ENCODE measurements around the gene ATP8A2.

Gene ATP8A2

GRCh38 chr13:25732111-25732865, 360.5 kb downstream of the ATP8A2 start:
- no peak for DNase-seq (ENCODE audit: low read depth)

DNA sequence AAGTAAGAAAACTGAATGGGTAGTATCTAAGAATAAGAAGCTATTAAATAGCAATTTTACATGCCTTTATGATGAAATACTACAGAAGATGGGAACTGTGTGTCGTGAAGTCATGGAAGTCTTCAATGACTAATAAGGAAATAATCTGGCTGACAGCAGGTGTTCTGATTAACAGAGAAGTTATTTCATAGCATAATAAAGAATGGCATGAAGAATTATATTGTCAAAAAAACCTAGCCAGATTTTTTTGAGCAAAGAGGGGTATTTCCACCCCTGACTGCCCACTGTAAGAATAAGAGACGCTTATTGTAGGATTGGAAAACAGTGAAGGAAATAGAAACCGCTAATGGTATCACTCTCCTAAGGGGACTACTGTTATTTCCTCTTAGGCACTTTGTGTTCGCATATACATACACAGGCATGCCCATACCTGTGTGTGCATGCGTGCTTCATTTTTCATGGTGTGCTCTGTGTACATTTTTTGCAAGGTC, 361.3 kb downstream of the ATP8A2 start:
- DNase-seq (ENCODE audit: low read depth): no peak

- no peak for DNase-seq (ENCODE audit: low read depth)
Observed at GRCh38 chr13:25733696-25734435, 362.1 kb downstream of the ATP8A2 start.

DNA sequence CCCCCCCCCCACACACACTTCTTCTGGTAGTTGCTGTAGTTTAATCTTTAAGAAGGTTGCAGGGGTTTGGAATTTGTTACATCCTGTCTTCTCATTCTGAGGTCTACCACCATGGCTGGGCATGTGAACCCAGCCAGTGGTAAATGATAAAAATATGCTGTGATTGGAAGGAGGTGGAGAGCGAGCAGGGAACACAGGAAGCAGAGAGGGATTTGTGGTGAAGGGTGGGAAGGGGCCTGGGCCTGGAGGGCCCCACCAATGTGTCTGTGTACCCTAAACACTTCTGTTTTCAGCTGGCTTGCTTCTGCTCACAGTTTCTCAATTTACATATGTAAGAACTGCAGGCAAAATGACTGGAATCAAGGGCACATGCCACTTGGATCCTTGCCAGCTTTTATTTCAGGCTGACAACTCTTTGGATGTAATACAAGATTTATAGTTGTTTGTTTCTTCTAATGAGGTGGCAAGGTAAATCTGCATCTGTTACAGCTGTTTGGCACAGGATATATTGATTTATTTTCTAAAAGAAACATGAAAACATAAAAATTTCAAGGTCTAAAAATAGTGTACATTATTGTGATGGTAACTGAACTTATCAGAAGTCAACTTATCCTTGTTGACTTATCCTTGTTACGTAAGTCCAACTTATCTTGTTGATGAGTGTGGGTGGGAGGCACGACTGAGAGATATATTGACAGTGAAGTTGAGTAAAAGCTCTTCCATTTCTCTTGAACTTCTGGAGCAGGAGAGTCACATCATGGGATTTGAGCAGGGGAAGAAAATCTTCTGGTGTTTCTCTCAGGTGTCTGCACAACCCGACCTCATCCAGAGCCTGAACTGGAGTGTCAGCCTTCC, 366.8 kb downstream of the ATP8A2 start:
- DNase-seq (ENCODE audit: low read depth): no peak

- no peak for DNase-seq (ENCODE audit: low read depth)
Observed at GRCh38 chr13:25739376-25739775, 367.6 kb downstream of the ATP8A2 start.

- DNase-seq (ENCODE audit: low read depth): no peak
Observed at GRCh38 chr13:25741796-25742195, 370.0 kb downstream of the ATP8A2 start.

DNA sequence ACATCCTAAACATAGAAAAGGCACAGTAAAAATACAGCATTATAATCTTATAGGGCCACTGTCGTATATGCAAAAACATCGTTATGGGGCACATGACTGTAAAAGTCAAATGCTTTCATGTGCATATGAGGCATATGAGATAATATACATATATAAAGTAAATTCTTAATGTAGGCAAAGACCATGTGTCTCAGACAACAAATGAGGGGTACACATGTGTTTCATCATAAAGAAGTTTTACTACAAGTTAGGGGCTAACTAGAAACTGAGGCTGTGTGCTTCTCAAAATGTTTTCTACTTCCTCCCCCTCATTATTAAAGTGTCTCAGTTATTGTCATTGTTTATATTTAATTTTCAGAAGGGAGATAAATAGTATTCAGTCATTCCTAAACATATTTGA, 370.4 kb downstream of the ATP8A2 start:
- DNase-seq (ENCODE audit: low read depth): no peak

- DNase-seq (ENCODE audit: low read depth): no peak
Observed at GRCh38 chr13:25743421-25743820, 371.6 kb downstream of the ATP8A2 start.

GRCh38 chr13:25744178-25744577, 372.4 kb downstream of the ATP8A2 start:
- no peak for DNase-seq (ENCODE audit: low read depth)

GRCh38 chr13:25746131-25746530, 374.4 kb downstream of the ATP8A2 start:
- DNase-seq (ENCODE audit: low read depth): no peak

GRCh38 chr13:25752957-25753551, 381.3 kb downstream of the ATP8A2 start:
- no peak for DNase-seq (ENCODE audit: low read depth)

GRCh38 chr13:25753976-25754375, 382.2 kb downstream of the ATP8A2 start:
- no peak for DNase-seq (ENCODE audit: low read depth)

DNA sequence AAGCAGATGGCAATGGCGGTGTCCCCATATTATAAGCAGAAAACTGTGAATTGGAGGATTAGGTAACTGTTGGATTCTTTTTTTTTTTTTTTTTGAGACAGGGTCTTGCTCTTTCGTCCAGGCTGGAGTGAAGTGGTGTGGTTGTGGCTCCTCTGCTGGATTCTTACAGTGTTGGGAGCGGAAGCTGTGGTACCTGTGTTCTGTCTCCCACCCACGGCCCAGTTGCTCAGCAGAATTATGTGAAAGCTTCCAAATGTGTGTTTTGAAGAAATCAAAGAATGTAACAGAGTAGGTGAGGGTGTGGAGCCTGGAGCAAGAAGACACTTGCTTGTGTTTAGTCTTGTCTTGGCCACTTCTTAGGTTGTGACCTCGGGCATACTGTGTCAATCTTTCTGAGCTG, 384.5 kb downstream of the ATP8A2 start:
- no peak for DNase-seq (ENCODE audit: low read depth)

DNA sequence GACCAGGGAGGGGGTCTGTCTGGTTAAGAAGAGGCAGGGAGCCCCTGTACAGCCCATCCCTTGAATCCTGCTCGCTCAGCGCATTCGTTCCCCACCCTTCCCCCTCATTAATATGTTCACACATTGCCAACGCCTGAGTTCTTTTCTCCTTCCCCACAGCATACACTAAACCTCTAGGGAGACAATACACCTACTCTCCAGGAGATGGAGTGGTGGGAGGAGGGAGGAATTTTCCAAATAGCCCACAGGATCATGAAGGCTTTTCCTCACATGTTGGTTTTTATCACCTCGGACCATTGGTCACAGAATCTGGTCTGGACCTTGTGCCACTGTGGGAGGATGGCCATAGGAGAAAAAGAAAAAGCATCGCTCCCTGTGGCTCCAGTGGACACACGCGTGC, 385.1 kb downstream of the ATP8A2 start:
- no peak for DNase-seq (ENCODE audit: low read depth)

DNA sequence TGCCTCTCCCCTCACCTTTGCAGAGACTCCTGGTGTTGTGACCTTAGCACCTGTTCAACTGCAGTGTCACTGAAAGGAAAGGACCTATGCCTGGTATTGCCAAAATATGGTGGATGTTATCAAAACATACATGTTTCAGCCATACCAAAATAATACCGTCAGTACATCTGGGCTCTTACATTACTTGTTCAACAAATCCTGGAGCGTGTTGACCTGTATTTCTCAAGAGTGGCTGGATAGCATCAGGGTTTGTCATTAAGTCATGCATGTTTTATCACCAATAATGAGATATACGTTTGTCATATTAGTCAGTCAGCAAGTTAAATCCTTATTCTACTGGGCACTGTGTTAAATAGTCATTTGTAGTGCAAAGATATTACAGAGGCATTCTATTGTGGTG, 389.3 kb downstream of the ATP8A2 start:
- DNase-seq (ENCODE audit: low read depth): no peak

GRCh38 chr13:25762281-25762680, 390.5 kb downstream of the ATP8A2 start:
- no peak for DNase-seq (ENCODE audit: low read depth)

DNA sequence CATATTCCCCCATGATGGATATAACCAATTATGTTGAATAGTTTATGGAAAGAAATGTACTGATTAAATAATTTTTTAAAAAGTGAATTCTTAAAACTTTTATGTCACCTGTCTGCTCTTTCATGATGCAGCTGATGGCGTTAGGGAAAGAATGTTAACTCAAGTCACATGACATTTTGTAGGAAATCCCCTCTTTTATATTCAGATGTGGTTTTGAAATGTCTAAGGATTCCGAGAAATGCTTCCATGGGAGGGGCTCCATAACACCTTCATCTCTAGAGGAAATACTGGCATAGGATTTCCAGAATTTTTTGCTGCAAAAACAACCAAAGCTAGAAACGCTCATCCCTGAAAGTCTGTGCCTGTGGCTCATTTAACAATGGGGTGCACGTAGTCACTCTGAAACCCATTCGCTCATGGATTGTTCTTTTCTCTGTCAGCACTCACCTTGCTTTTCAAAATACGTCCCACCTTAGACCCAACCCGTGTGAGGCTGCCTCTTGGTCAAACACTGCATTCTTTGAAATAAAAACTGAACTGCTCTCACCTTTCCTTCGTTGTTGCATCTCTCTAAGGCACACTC, 391.1 kb downstream of the ATP8A2 start:
- no peak for DNase-seq (ENCODE audit: low read depth)

DNA sequence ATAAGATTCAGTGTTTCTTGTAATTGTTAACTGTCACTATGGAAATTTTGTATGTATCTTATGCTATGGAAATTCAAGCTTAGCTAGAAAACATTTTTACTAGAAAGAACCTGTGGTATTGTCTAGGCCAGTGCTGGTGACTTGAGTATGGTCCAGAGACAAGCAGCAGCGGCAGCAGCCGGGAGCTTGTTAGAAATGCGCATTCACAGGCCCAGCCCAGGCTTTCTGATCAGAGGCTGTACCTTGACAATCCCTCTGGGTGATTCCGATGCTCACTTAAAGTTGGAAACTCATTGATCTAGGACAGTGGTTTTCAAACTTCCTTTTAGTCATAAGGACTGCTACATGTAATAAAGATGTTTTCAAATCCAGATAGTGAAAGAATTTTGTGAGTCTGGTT, 392.6 kb downstream of the ATP8A2 start:
- no peak for DNase-seq (ENCODE audit: low read depth)

GRCh38 chr13:25765266-25765665, 393.5 kb downstream of the ATP8A2 start:
- DNase-seq (ENCODE audit: low read depth): no peak

DNA sequence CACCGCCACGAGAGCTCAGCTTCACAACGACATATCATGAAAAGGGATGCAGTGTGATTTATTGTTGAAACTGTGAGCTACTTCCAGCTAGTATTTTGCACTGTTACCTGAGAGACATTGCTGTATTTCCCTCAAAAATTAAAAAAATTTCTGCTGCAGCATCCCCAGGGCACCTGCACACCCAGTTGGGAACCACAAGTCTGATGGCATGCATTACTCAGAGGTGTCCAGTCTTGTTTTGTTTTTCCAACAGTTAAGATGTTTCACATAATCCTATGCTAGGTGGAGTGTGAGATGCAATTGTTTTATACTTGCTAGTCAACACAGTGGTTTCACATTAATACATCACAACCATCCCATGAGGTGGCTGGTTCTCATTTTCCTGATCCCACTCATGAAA, 394.8 kb downstream of the ATP8A2 start:
- no peak for DNase-seq (ENCODE audit: low read depth)

DNA sequence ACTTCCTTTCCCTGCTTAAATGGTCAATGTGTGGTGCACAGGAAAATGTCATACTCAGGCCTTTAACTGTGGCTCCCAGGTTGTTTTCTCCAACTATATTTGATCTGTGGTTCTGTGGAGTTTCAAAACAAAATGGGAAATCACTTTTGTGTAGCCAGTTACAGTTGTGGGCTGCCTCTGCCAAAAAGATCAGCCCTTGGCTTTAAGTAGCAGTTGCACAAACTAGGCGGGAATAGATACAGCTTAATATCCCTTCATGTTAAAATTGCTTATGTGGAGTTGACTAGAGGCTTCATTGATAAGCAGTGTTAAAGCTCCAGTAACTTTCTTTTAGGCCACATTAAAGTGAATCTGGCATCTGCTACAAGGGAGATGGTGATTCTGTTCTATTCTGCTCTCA, 395.2 kb downstream of the ATP8A2 start:
- no peak for DNase-seq (ENCODE audit: low read depth)

- DNase-seq (ENCODE audit: low read depth): no peak
Observed at GRCh38 chr13:25768376-25768775, 396.6 kb downstream of the ATP8A2 start.

Measured in stimulated activated CD8-positive, alpha-beta memory T cell treated with anti-CD3 and anti-CD28 coated beads, Interleukin-12 subunit alpha, Interleukin-12 subunit beta, amount 100 ng/mL, for 4 hours (primary cell).